VCaP (cell line): ENCODE data around the gene ST3GAL3.

Source experiments
- H3K27ac ChIP-seq: fragments of 450-650 bp; 2 replicates; pipeline ENCODE4 v1.5.1; 2017
- TF ChIP-seq, protein P1 (sequence below): fragments of 450-650 bp; conservative IDR thresholded peaks from 2 replicates; pipeline ENCODE4 v1.5.1; 2017; ENCODE audit warnings: mild to moderate bottlenecking, moderate library complexity

ST3GAL3 gene

GRCh38 chr1:43779805-43780403, 72.6 kb downstream of the ST3GAL3 start:
- H3K27ac ChIP-seq: no peak overlapping the region
- TF ChIP-seq, protein P1, sequence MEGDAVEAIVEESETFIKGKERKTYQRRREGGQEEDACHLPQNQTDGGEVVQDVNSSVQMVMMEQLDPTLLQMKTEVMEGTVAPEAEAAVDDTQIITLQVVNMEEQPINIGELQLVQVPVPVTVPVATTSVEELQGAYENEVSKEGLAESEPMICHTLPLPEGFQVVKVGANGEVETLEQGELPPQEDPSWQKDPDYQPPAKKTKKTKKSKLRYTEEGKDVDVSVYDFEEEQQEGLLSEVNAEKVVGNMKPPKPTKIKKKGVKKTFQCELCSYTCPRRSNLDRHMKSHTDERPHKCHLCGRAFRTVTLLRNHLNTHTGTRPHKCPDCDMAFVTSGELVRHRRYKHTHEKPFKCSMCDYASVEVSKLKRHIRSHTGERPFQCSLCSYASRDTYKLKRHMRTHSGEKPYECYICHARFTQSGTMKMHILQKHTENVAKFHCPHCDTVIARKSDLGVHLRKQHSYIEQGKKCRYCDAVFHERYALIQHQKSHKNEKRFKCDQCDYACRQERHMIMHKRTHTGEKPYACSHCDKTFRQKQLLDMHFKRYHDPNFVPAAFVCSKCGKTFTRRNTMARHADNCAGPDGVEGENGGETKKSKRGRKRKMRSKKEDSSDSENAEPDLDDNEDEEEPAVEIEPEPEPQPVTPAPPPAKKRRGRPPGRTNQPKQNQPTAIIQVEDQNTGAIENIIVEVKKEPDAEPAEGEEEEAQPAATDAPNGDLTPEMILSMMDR: no peak

DNA sequence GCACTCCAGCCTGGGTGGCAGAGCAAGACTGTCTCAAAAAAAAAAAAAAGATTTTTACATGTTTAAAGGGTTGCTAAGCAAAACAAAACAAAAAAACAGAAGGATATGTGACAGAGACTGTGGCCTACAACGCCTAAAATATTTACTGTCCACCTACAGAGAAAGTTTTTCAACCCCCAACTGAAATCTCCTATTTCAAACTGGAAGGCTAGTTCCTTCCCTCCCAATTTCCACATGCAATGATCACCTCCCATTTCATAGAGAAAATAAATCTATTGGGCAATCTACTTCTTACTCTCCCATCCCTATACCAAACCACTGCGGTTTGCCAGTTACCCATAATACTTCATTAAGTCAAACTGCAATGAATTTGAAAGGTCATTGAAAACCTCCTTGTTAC, 74.2 kb downstream of the ST3GAL3 start:
- TF ChIP-seq, protein P1: no peak
- H3K27ac ChIP-seq: no peak overlapping the region

GRCh38 chr1:43783096-43783670, 75.8 kb downstream of the ST3GAL3 start:
- H3K27ac ChIP-seq: no peak overlapping the region
- TF ChIP-seq, protein P1: no peak

- TF ChIP-seq, protein P1: no peak
- no peak overlapping the region for H3K27ac ChIP-seq
Observed at GRCh38 chr1:43783671-43784205, 76.4 kb downstream of the ST3GAL3 start.

DNA sequence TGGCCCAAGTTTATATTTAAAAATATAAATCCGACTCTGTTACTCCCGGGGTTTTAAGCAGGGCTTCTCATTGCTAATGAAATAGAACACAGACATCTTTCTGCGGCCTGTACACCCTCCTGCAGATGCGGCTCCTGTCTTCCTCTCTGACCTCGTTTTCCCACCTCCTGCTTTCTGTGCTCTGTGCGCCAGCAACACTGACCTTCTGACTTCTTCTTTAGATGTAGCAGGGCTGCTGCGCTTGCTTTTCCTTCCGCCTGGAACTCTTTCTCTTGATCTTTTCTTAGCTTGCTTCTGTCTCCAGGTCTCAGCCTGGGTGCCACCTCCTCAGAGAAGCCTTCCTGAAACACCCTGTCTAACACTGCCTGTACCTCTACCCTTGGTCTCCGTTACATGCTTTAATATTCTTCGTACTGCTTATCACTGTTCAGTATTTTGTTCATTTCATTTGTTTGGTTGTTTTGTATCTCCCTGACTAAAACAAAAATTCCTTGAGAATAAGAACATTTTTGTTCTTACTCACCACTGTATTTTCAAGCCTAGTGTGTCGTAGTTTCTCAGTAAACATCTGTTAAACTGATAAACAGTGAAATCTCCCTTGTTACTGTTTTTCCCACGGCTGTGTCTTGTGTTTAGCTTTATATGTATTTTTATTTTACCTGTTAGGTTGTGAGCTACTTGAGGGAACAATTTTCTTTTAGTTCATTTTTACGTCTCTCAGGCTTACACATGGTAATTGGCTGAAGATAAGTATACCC, 79.0 kb downstream of the ST3GAL3 start:
- TF ChIP-seq, protein P1: no peak
- H3K27ac ChIP-seq: no peak overlapping the region

GRCh38 chr1:43786960-43787359, 79.6 kb downstream of the ST3GAL3 start:
- H3K27ac ChIP-seq: no peak overlapping the region
- TF ChIP-seq, protein P1: no peak
